HFF-Myc (cell line): ENCODE data around the gene CHD6.

Source experiments
- DNase-seq: peaks from one replicate; pipeline ENCODE4 v3.0.0-alpha.2; 2011; ENCODE audit warnings: low read depth; ENCODE audit errors: extremely low read depth
- H3K4me3 ChIP-seq: replicated peaks from 2 replicates; pipeline ENCODE4 v1.5.1; 2011; ENCODE audit warnings: low read depth, mild to moderate bottlenecking, control low read depth, low read length
- TF ChIP-seq, protein P1 (sequence below): IDR thresholded peaks from 2 replicates; pipeline ENCODE4 v1.5.1; 2012; ENCODE audit warnings: mild to moderate bottlenecking, low read depth, low read length, control low read depth; ENCODE audit errors: missing control alignments

CHD6 gene

DNA sequence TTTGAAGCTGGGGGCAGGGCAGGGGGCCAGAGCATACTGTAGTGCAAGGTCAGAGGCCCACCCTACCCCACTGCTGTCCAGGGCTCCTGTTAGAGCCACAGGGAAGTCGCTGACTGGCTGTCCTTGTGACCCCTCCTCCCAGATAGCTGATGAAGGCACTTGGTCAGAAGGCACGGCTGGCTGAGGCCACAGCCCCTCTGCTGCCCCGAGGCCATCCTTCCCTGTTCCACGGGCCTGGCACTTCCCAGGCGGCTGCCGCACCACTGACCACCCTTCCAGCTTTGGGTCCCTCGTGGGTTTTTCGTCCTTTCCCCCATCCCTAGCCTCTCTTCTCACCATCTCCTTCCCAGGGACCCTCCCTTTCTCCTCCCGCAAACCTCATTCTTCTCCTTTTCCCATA is 242.3 kb downstream of the CHD6 start:
- no peak overlapping the region for H3K4me3 ChIP-seq
- DNase-seq = no peak
- TF ChIP-seq, protein P1, sequence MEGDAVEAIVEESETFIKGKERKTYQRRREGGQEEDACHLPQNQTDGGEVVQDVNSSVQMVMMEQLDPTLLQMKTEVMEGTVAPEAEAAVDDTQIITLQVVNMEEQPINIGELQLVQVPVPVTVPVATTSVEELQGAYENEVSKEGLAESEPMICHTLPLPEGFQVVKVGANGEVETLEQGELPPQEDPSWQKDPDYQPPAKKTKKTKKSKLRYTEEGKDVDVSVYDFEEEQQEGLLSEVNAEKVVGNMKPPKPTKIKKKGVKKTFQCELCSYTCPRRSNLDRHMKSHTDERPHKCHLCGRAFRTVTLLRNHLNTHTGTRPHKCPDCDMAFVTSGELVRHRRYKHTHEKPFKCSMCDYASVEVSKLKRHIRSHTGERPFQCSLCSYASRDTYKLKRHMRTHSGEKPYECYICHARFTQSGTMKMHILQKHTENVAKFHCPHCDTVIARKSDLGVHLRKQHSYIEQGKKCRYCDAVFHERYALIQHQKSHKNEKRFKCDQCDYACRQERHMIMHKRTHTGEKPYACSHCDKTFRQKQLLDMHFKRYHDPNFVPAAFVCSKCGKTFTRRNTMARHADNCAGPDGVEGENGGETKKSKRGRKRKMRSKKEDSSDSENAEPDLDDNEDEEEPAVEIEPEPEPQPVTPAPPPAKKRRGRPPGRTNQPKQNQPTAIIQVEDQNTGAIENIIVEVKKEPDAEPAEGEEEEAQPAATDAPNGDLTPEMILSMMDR = no peak

DNA sequence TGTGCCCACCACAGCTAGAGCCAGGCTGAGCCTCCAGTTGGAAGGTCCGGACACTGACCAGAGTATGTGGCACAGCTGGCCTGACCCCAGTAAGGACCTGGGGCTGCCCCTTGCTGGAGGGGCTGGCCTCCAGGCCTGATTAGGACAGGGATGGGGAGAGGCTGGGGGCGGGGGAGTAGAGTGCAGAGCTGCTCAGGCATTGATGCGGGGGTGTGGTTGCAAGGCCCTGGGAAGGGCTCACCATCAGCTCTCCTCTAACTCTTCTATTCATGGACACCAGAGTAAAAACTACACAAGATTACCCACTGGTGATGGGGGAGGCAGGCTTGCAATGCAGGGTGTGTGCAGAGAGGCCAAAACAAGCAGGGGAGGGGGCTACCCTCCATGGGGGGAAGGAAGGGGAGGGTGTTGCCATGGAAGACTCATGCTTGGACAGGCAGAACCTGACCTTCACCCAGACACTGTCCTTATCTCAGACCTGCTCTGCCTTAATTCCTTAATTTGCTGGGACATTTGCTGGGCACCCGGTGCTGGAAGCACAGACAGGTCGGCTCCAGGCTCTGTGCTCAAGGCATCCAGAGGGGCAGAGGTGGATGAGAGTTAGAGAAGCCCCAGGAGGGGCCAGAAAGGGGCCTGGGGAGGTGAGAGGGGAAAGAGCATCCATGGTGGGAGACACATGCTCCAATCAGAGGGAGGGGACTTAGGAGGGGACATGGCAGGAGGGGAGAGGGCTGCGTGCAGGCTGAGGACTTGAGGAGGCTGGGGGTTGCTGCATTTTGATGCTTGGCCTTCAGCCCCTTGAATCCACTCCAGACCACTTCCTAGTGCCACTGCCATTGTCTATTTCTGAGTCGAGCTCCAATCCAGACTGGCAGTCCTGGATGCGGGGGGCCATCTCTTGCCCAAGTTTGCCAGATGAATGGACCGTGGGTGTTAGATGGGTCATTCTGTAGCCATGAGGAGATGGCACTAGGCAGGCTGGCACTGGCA is 244.0 kb downstream of the CHD6 start:
- DNase-seq = no peak
- TF ChIP-seq, protein P1 = no peak
- H3K4me3 ChIP-seq = no peak overlapping the region

DNA sequence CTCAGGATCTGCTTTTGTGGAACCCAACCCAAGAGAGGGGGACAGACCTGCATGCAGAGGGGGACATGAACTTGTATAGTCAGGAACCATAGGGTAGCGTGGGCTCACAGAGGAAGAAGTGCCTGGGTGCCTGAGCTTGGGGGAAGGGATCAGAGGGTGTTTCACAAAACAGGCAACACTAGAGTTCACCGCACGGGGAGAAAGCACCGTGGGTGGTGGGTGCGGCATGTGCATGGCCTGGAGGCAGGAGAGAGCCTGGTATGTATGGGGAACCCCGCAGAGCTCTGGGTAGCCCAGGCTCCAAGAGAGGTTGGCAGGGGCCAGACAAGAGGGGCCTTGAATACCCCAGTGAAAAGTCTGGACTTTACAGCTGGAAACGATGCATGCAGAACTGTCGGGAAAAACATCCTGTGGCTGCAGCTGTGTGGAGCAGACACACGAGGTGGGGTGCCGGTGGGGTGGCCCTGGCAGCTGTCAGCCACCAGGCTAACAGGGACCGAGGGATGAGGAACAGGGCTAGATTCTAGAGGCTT is 244.9 kb downstream of the CHD6 start:
- no peak overlapping the region for H3K4me3 ChIP-seq
- DNase-seq = no peak
- TF ChIP-seq, protein P1 = no peak

DNA sequence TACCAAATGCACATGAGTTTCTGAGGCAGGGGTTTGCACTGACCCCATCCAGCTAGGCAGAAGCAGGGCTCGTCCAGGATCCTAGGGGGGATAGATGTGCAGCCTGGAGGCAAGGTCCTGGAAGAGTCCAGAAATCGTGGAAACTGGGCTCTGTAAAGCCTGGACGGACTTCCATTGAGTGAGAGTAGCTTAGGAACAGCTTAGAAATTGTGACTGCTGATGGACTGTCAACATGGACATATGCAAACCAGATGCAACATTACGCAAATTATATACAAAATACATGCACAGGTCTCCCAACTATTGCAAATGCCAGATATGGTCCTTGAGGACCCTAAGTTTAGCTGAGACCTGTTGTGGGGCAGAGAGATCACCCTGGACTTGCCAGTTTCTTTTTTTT is 246.8 kb downstream of the CHD6 start:
- DNase-seq = no peak
- H3K4me3 ChIP-seq = no peak overlapping the region
- TF ChIP-seq, protein P1 = no peak

DNA sequence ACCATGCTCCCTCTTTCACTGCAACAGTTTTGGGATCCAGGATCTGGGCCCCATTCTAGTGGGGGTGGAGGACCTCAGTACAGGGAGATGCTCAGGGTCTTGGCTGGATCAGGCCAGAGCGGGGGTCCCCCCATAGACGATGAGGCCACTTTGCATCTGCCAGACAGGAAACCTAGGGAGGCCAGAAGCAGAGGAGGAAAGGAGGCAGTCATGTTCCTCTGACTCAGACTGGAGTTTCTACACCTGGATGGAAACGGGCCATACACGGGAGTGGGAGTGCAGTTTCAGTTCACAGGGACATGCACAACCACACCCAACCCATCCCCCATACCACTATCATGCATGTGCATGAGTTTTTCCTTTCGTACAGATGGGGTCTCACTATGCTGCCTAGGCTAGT is 248.0 kb downstream of the CHD6 start:
- no peak overlapping the region for H3K4me3 ChIP-seq
- TF ChIP-seq, protein P1 = no peak
- DNase-seq = no peak

DNA sequence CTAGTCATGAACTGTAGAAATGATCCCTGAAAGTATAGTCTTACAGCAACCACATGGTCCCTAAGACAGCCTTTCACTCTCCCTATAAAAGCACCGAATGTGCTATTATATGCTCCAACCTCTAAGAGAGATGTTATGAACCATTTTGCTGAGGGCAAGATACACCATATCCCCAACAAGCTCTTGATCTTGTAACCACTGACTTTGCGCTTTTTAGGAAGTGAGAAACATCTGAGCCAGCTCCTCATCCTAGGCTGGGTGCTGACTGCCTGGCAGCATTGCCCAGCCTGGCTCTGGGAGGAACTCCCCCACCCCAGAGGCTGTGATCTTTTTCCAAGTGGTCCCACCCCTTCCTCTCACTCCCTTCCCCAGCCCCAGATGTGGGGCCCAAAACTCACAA is 248.5 kb downstream of the CHD6 start:
- TF ChIP-seq, protein P1 = no peak
- no peak for DNase-seq
- no peak overlapping the region for H3K4me3 ChIP-seq
